Activated CD4-positive, alpha-beta T cell treated with anti-CD3 and anti-CD28 coated beads, Interleukin-2, amount 50 U/mL, for 1 hour (primary cell): ENCODE results near the gene ACADS.

Source experiments
- DNase-seq: peaks from one replicate; pipeline ENCODE4 v3.0.0-alpha.2; 2020

The ACADS gene

GRCh38 chr12:120733574-120733973, 7.9 kb downstream of the ACADS start:
- DNase-seq: no peak

- no peak for DNase-seq
Measured at GRCh38 chr12:120734210-120734609, 8.6 kb downstream of the ACADS start.

- no peak for DNase-seq
Measured at GRCh38 chr12:120735181-120735580, 9.6 kb downstream of the ACADS start.

DNA sequence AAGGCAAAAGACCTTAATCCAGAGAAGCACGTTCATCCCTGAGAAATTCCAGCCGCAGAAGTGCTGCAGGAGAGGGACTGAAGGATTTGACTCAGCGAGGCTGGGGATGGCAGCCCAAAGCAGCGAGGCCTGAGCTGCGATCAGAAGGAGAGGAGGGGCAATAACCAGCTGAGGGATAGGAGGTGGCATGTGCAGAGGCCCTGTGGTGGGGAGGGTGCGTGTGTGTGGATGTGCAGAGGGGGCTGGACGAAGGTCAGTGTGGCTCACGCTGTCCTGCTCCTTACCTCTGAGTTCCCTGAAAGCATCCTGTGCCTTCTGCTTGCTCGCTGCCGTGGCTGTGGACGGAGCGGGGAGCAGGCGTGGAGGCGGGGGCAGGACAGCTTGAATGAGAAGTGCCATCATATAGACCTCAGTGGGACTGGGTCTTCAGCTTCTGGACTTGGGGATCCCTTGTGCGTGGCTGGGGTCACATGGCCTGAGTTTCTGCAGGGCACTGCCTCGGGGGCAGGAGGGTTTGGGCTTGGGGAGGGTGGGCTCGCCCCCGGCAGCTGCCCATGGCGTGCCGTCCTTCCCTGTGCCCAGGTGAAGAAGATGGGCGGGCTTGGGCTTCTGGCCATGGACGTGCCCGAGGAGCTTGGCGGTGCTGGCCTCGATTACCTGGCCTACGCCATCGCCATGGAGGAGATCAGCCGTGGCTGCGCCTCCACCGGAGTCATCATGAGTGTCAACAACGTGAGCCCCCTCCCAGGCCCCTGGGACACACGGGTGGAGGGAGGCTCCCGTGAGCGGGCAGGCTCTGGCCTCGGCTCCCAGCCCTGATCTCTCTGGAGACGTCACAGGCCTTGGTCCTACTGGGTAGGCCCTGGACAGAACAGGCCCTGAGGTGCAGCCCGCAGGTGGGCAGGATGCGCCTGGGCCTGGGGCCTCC, 11.0 kb downstream of the ACADS start:
- DNase-seq: no peak

GRCh38 chr12:120737557-120738251, 12.1 kb downstream of the ACADS start:
- no peak for DNase-seq

GRCh38 chr12:120738252-120739030, 12.8 kb downstream of the ACADS start:
- DNase-seq: no peak

DNA sequence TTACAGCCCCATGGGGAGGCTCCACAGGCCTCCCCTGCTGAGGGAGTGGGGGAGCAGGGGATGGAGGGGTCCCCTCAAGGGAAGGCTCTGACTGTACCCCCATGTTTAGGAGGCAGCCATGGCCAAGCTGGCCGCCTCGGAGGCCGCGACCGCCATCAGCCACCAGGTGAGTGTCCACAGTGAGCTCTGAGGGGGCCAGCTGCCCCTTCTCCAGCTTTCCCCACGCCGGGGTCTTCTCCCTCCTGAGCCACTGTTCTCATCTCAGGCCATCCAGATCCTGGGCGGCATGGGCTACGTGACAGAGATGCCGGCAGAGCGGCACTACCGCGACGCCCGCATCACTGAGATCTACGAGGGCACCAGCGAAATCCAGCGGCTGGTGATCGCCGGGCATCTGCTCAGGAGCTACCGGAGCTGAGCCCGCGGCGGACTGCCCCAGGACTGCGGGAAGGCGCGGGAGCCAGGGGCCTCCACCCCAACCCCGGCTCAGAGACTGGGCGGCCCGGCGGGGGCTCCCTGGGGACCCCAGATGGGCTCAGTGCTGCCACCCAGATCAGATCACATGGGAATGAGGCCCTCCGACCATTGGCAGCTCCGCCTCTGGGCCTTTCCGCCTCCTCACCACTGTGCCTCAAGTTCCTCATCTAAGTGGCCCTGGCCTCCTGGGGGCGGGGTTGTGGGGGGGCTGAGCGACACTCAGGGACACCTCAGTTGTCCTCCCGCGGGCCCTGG, 13.6 kb downstream of the ACADS start:
- DNase-seq: no peak

- DNase-seq: no peak
Measured at GRCh38 chr12:120739821-120740613, 14.4 kb downstream of the ACADS start.

- DNase-seq: no peak
Measured at GRCh38 chr12:120740871-120741270, 15.2 kb downstream of the ACADS start.

- DNase-seq: no peak
Measured at GRCh38 chr12:120741476-120742421, 16.1 kb downstream of the ACADS start.

GRCh38 chr12:120744922-120745493, 19.4 kb downstream of the ACADS start:
- no peak for DNase-seq

GRCh38 chr12:120748242-120748641, 22.6 kb downstream of the ACADS start:
- DNase-seq: no peak

DNA sequence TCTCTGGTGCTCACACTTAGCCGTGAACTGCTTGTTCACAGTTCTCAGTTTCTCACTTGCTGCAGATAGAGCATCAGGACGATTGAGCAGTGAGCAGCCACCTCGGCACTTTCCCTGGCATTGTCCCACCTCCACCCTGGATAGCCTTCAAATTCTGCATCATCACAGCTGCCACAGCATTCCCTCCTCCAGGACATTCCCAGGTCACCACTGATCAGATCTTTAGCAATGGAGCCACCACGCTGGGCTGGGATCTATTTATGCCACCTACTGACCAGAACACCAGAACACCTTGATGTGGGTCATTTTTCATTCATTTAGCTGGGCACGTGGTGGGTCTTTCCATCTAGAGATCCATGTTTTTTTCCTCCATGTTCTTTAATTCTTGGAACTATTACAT, 23.6 kb downstream of the ACADS start:
- no peak for DNase-seq

- DNase-seq: no peak
Measured at GRCh38 chr12:120750806-120751205, 25.2 kb downstream of the ACADS start.

- DNase-seq: no peak
Measured at GRCh38 chr12:120751389-120751788, 25.8 kb downstream of the ACADS start.

- no peak for DNase-seq
Measured at GRCh38 chr12:120754792-120755191, 29.2 kb downstream of the ACADS start.

- no peak for DNase-seq
Measured at GRCh38 chr12:120755269-120755668, 29.6 kb downstream of the ACADS start.

- DNase-seq: no peak
Measured at GRCh38 chr12:120757226-120757742, 31.7 kb downstream of the ACADS start.

- no peak for DNase-seq
Measured at GRCh38 chr12:120757949-120758348, 32.3 kb downstream of the ACADS start.
